Skeletal muscle tissue (tissue), 4 donors: ENCODE measurements around the gene GLI3. TPM values are rescaled to one million over a fixed set of nuclear protein-coding genes. Genes with fewer than 3 reads are reported as not detected.

Experiments used
- H3K27ac ChIP-seq: one replicate; pipeline ENCODE4 v1.7.0; 2013; ENCODE audit warnings: mild to moderate bottlenecking, low read depth, low read length, inconsistent platforms
- H3K27me3 ChIP-seq, 3 donors: one replicate each; pipeline ENCODE4 v1.7.0; 2013; ENCODE audit warnings: low read length in 3 of 3; ENCODE audit not compliant: control insufficient read depth in 3 of 3, insufficient read depth in 3 of 3
- H3K36me3 ChIP-seq, 3 donors: one replicate each; pipeline ENCODE4 v1.7.0; 2013; ENCODE audit warnings: low read length in 3 of 3; ENCODE audit not compliant: control insufficient read depth in 3 of 3, insufficient read depth in 3 of 3
- H3K4me1 ChIP-seq, 3 donors: one replicate each; pipeline ENCODE4 v1.7.0; 2013; ENCODE audit warnings: low read length in 3 of 3, mild to moderate bottlenecking in 3 of 3; ENCODE audit not compliant: control insufficient read depth in 3 of 3, insufficient read depth in 3 of 3
- H3K4me3 ChIP-seq, 3 donors: one replicate each; pipeline ENCODE4 v1.7.0; 2013; ENCODE audit warnings: low read length in 3 of 3
- H3K9ac ChIP-seq, 3 donors: one replicate each; pipeline ENCODE4 v1.7.0; 2013; ENCODE audit warnings: low read length in 3 of 3, mild to moderate bottlenecking in 3 of 3, moderate library complexity in 2 of 3, low read depth in 1 of 3
- H3K9me3 ChIP-seq, 3 donors: one replicate each; pipeline ENCODE4 v1.7.0; 2013; ENCODE audit warnings: low read length in 3 of 3; ENCODE audit not compliant: control insufficient read depth in 3 of 3
- total RNA-seq: library from RNA; depleted of rRNA; stranded (reverse); fragments of >200 nt; gene quantifications from one replicate; pipeline ENCODE4 v1.2.3, GENCODE V29; 2014
- donor health status: Osteomylitis.

The GLI3 gene
- total RNA-seq, 1 donor from 2014 or later, result 13.6 TPM

- H3K27me3 ChIP-seq, result no peaks in the 10 kb centered on the region
- H3K9me3 ChIP-seq, result no peaks in the 10 kb centered on the region
Observed at GRCh38 chr7:42125321-42125720, 111.7 kb downstream of the GLI3 start.

DNA sequence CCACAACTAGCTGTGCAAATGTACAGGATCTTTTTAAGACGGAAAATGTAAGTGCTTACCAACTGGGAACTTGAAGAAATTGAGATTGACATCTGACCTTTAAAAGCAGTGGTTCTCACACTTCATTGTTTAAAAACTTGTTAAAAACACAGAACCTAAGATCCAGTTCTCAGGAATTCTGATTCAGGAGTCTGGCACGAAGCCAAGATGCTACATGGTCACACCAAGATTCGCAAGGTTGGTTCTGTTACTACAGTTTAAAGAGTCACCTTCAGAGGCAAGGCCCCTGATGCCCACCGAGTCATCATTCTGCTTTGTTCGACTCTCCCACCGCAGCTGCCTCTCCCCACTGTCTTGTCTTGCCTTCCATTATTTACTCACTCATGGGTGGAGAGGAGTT is 113.3 kb downstream of the GLI3 start:
- Histone ChIP-seq H3K9ac (no peak overlapping the region), H3K4me1 (no peaks in the 10 kb centered on the region)

More at GRCh38 chr7:42125321-42125720, 111.7 kb downstream of the GLI3 start:
- H3K36me3 ChIP-seq, result no peaks in the 10 kb centered on the region
- H3K27ac ChIP-seq, result no peak overlapping the region
- H3K4me1 ChIP-seq, result no peaks in the 10 kb centered on the region
- no peak overlapping the region for H3K9ac ChIP-seq
- H3K4me3 ChIP-seq, result no peak overlapping the region

GRCh38 chr7:42120191-42120590 is 116.8 kb downstream of the GLI3 start:
- no peak overlapping the region for H3K4me3 ChIP-seq
- H3K9ac ChIP-seq, result no peak overlapping the region
- H3K27ac ChIP-seq, result no peak overlapping the region
- no peaks in the 10 kb centered on the region for H3K27me3 ChIP-seq
- H3K36me3 ChIP-seq, result no peaks in the 10 kb centered on the region
- no peaks in the 10 kb centered on the region for H3K9me3 ChIP-seq
- no peaks in the 10 kb centered on the region for H3K4me1 ChIP-seq

More for the DNA sequence above, 113.3 kb downstream of the GLI3 start:
- H3K36me3 ChIP-seq, result no peaks in the 10 kb centered on the region
- H3K4me3 ChIP-seq, result no peak overlapping the region
- H3K27ac ChIP-seq, result no peak overlapping the region
- H3K27me3 ChIP-seq, result no peaks in the 10 kb centered on the region
- no peaks in the 10 kb centered on the region for H3K9me3 ChIP-seq

GRCh38 chr7:42117201-42117600 is 119.8 kb downstream of the GLI3 start:
- Histone ChIP-seq H3K36me3 (no peaks in the 10 kb centered on the region), H3K9ac (no peak overlapping the region), H3K4me1 (no peaks in the 10 kb centered on the region), H3K4me3 (no peak overlapping the region), H3K9me3 (no peaks in the 10 kb centered on the region), H3K27me3 (no peaks in the 10 kb centered on the region), H3K27ac (no peak overlapping the region)

DNA sequence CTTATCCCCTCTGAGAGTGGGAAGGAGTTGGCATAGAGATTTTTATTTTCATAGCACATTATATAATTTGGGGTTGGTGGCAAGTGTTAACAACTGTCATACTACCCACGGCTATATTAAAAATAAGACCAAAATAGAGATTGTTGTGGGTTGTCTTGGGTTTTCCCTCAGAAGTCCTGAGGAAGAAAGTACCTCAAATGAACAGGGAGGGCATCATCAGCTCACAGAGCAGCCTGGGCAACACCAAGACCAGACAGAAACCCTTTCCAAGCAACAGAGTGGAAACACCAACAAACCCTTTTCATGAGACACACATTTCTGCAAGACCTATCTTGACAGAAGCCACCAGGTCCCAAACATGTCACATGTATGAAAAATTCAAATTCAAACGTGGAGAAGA is 121.2 kb downstream of the GLI3 start:
- no peaks in the 10 kb centered on the region for H3K4me1 ChIP-seq
- H3K9ac ChIP-seq, result no peak overlapping the region
- H3K36me3 ChIP-seq, result no peaks in the 10 kb centered on the region
- no peak overlapping the region for H3K27ac ChIP-seq
- H3K4me3 ChIP-seq, result no peak overlapping the region
- H3K9me3 ChIP-seq, result no peaks in the 10 kb centered on the region
- H3K27me3 ChIP-seq, result no peaks in the 10 kb centered on the region

DNA sequence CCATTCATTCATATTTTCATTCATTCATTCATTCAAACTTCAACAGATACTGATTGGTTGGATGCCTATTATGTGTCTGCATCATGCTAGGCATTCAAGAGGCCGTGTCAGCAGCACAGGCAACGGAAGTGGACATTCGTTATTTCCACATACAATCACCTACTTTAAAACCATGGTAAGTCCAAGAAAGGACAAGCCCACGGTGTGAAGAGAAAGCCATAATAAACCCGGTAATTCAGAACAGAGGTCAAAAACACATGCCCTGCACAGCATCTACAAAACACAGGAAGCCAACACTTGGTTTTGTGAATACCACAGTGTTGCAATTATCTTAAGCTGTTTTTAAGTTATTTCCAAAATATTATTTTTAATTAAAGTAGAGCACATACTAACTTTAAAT is 126.7 kb downstream of the GLI3 start:
- Histone ChIP-seq H3K27ac (no peak overlapping the region), H3K27me3 (peaks cover 0 to 3% (median 0%) of the 10 kb centered on the region in 3 donors), H3K36me3 (no peaks in the 10 kb centered on the region), H3K4me1 (peaks cover 15 to 18% (median 16%) of the 10 kb centered on the region in 3 donors), H3K9me3 (no peaks in the 10 kb centered on the region), H3K4me3 (no peak overlapping the region), H3K9ac (no peak overlapping the region)

DNA sequence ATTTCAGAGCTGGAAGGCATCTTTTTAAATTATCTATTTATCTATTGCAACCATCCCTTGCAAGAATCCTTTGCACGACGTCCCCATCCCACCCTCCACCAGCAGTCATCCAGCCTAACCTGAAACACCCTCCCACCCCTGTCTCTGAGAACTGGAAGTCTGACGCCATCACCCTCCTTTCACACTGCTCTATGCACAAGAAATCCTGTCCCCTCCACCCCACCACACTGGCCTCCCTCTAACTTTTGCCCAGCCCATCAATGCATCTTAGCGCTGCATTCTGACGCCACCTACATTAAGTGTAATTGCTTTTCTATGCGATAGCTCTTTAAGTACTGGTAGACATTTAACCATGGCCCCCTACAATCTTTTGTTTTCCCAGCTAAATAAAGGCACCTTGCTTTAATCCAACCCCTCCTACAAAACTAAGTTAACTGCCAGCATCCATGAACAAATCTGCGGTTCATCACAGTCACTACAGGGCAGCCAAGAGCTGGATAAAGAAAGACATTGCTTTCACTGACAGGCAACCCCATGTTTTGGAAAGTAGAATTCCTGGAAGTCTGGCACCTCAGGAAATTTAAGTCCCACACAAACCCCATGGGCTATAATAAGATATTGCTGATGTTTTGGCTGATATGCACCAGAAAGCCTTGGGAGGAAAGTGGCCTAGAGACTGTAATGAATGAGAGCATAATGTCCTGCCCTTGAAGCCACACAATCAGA is 128.0 kb downstream of the GLI3 start:
- peaks cover 0 to 3% (median 0%) of the 10 kb centered on the region in 3 donors for H3K27me3 ChIP-seq
- H3K9ac ChIP-seq, result no peak overlapping the region
- H3K36me3 ChIP-seq, result no peaks in the 10 kb centered on the region
- peaks cover 15 to 18% (median 16%) of the 10 kb centered on the region in 3 donors for H3K4me1 ChIP-seq
- H3K9me3 ChIP-seq, result no peaks in the 10 kb centered on the region
- H3K4me3 ChIP-seq, result no peak overlapping the region
- H3K27ac ChIP-seq, result no peak overlapping the region

DNA sequence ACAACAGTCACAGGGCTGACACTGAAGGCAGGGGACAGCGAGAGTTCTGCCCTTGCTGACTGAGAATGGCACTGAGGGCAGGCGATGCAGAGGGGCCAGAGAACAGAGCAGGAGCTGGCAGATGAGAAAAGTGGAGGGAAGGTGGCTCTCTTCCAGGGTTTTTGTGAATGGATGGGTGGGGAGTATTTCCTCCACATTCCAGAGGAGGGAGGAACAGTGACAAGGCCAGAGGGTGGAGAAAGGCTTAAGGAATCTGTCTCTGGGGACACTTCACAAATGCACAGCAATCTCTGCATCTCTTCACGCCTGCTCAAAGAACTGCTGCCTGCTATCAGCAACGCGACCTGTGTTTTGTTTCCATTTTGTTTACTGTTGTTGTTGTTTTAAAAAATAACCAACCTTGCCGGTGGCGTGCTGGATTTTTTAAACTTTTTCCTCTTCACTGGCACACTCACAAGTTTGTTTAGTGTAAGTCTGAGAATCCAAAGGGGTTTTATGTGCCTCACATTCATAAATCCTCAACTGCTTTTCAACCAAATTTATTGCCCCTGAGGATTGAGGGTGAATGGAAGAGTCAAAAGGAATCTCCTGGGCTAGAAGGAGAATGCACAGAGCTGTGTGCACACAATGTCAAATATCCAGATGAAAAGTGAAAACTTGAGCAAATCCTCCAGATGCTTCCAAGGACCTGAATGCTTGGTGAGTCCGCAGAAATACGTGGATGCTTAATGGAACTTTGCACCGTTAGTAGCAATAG is 129.3 kb downstream of the GLI3 start:
- Histone ChIP-seq H3K4me1 (peaks cover 18 to 20% (median 18%) of the 10 kb centered on the region in 3 donors), H3K9ac (peak overlapping the region in 1 of 3 donors; percentile 26), H3K4me3 (no peak overlapping the region), H3K36me3 (no peaks in the 10 kb centered on the region), H3K27ac (no peak overlapping the region), H3K27me3 (peaks cover 0 to 3% (median 0%) of the 10 kb centered on the region in 3 donors), H3K9me3 (no peaks in the 10 kb centered on the region)

- Histone ChIP-seq H3K9ac (no peak overlapping the region), H3K4me1 (peaks cover 18 to 24% (median 22%) of the 10 kb centered on the region in 3 donors), H3K27ac (no peak overlapping the region), H3K4me3 (no peak overlapping the region), H3K36me3 (no peaks in the 10 kb centered on the region), H3K9me3 (no peaks in the 10 kb centered on the region), H3K27me3 (peaks cover 0 to 3% (median 0%) of the 10 kb centered on the region in 3 donors)
Observed at GRCh38 chr7:42106562-42106961, 130.4 kb downstream of the GLI3 start.
